ENCODE measurements around the gene MACROD1. TPM values are rescaled to one million over a fixed set of nuclear protein-coding genes. Genes with fewer than 3 reads are reported as not detected.

Gene MACROD1
- total and polyA plus RNA-seq, 9 of the 15 experiments (the other 6 are each of a cell fraction or from before 2014, with no cell fraction given), result 1.1 to 60.0 (median 26.4) TPM

- TF ChIP-seq ZNF23 (CRISPR knock-in tag; IDR thresholded peaks at IDR 0.05) (no peak), MBD2 (IDR thresholded peaks at IDR 0.05; ENCODE audit: borderline replicate concordance, low read depth) (no peak), SMARCA5 (IDR thresholded peaks at IDR 0.05) (no peak), NFXL1 (CRISPR knock-in tag; IDR thresholded peaks at IDR 0.05) (no peak), NR2C1 (IDR thresholded peaks at IDR 0.05) (no peak), NR2C1 (tag; IDR thresholded peaks at IDR 0.05) (no peak)
- FAIRE-seq, result no peak
- BruUV-seq (replicated peaks), result no TSS peak
Observed at GRCh38 chr11:64178951-64179639, 13.2 kb upstream of the MACROD1 start.

GRCh38 chr11:64178203-64178602, 12.3 kb upstream of the MACROD1 start:
- H3K9me1 ChIP-seq (ENCODE audit: control insufficient read depth, insufficient read depth, low read length), result no peaks in the 10 kb centered on the region
- H3K79me2 ChIP-seq (ENCODE audit: control insufficient read depth, insufficient read depth, low read length), result peaks cover 10% of the 10 kb centered on the region
- WGBS (ENCODE audit: insufficient coverage, low coverage, missing lambda C conversion rate), result 90% methylated on average over 1 of the region's 1 CpG
- BruUV-seq (replicated peaks), result no TSS peak
- FAIRE-seq (no peak), ATAC-seq (no peak), DNase-seq (ENCODE audit: extremely low read depth in 1 of 4, low spot score in 3 of 4) (no peak)
- ChIA-PET POLR2A (interaction anchor here (0.6 kb wide), 2 partner anchors 9 to 81 kb away, joined by 3 to 5 read pairs; no protein-coding TSS in a partner anchor), CTCF (ENCODE audit: low intra/inter-chr PET ratio) (no interaction called here)
- H3K27me3 ChIP-seq (ENCODE audit: control insufficient read depth in 2 of 2, insufficient read depth in 2 of 2, low read length in 2 of 2), result no peaks in the 10 kb centered on the region
- H3K4me3 ChIP-seq, result no peak overlapping the region
- no peak overlapping the region; a peak in 1 of 4 replicates for H3K9ac ChIP-seq (ENCODE audit: insufficient read depth in 1 of 2, low read depth in 2 of 2, low read length in 2 of 2)
- in situ Hi-C loops (cut with MboI), result no loop called here
- no peaks in the 10 kb centered on the region for H4K20me1 ChIP-seq (replicated peaks; ENCODE audit: control insufficient read depth, insufficient read depth, low read length)
- H3K4me1 ChIP-seq (replicated peaks in 1 of 2; ENCODE audit: control insufficient read depth in 2 of 2, insufficient read depth in 2 of 2, low read length in 2 of 2), result peaks cover 23 to 25% of the 10 kb centered on the region in 2 experiments
- H3K4me2 ChIP-seq (ENCODE audit: insufficient read depth, low read length), result no peak overlapping the region
- no peaks in the 10 kb centered on the region for H3K9me3 ChIP-seq (replicated peaks; ENCODE audit: control insufficient read depth, insufficient read depth, low read depth, low read length)
- intact Hi-C loops (cut with micrococcal nuclease), result no loop called here
- H3K36me3 ChIP-seq (ENCODE audit: control insufficient read depth, insufficient read depth, low read length), result peaks cover 1% of the 10 kb centered on the region; the same call in 1 of the 3 replicates
- no peak overlapping the region for H3K27ac ChIP-seq (ENCODE audit: extremely low read depth, low read depth, low read length)
- H2AFZ ChIP-seq (ENCODE audit: low read depth, low read length), result no peak overlapping the region
- TF ChIP-seq NFATC3 (IDR thresholded peaks at IDR 0.05) (no peak), TAF15 (IDR thresholded peaks at IDR 0.05; ENCODE audit: low read depth, low read length) (no peak), PRMT5 (CRISPR knock-in tag; IDR thresholded peaks at IDR 0.05) (no peak), NR4A1 (CRISPR knock-in tag; IDR thresholded peaks at IDR 0.05) (no peak), NR4A1 (tag; IDR thresholded peaks at IDR 0.05) (no peak), ZNF780A (CRISPR knock-in tag; IDR thresholded peaks at IDR 0.05) (no peak), ZNF3 (CRISPR knock-in tag; IDR thresholded peaks at IDR 0.05) (no peak), TSHZ1 (CRISPR knock-in tag; IDR thresholded peaks at IDR 0.05) (no peak)

More at GRCh38 chr11:64178951-64179639, 13.2 kb upstream of the MACROD1 start:
- H3K9me3 ChIP-seq (replicated peaks; ENCODE audit: control insufficient read depth, insufficient read depth, low read depth, low read length), result no peaks in the 10 kb centered on the region
- in situ Hi-C loops (cut with MboI) (no loop called here), intact Hi-C loops (cut with micrococcal nuclease) (no loop called here)
- no peak overlapping the region for H3K4me3 ChIP-seq
- ChIA-PET POLR2A (no interaction called here), CTCF (ENCODE audit: low intra/inter-chr PET ratio) (no interaction called here)
- no peaks in the 10 kb centered on the region for H3K27me3 ChIP-seq (ENCODE audit: control insufficient read depth in 2 of 2, insufficient read depth in 2 of 2, low read length in 2 of 2)
- H3K4me1 ChIP-seq (replicated peaks in 1 of 2; ENCODE audit: control insufficient read depth in 2 of 2, insufficient read depth in 2 of 2, low read length in 2 of 2), result peaks cover 24 to 31% of the 10 kb centered on the region in 2 experiments
- H4K20me1 ChIP-seq (replicated peaks; ENCODE audit: control insufficient read depth, insufficient read depth, low read length), result no peaks in the 10 kb centered on the region
- no peak for DNase-seq (ENCODE audit: extremely low read depth in 1 of 4, low spot score in 3 of 4)
- H3K36me3 ChIP-seq (ENCODE audit: control insufficient read depth, insufficient read depth, low read length), result peaks cover 4% of the 10 kb centered on the region; the same call in 1 of the 3 replicates
- H3K4me2 ChIP-seq (ENCODE audit: insufficient read depth, low read length), result no peak overlapping the region
- no peak overlapping the region for H3K27ac ChIP-seq (ENCODE audit: extremely low read depth, low read depth, low read length)
- no peak for ATAC-seq
- H3K79me2 ChIP-seq (ENCODE audit: control insufficient read depth, insufficient read depth, low read length), result peaks cover 19% of the 10 kb centered on the region
- no peak overlapping the region for H2AFZ ChIP-seq (ENCODE audit: low read depth, low read length)
- no peak overlapping the region; a peak in 1 of 4 replicates for H3K9ac ChIP-seq (ENCODE audit: insufficient read depth in 1 of 2, low read depth in 2 of 2, low read length in 2 of 2)
- 70% methylated on average over 12 of the region's 12 CpGs for WGBS (ENCODE audit: insufficient coverage, low coverage, missing lambda C conversion rate)
- H3K9me1 ChIP-seq (ENCODE audit: control insufficient read depth, insufficient read depth, low read length), result no peaks in the 10 kb centered on the region
